Ramos (cell line): ENCODE measurements around the gene MAML2.

Experiments used
- in situ Hi-C: fragments of 300-500 bp; cut with MboI; formaldehyde crosslinking; loops from one replicate; pipeline ENCODE4 v1.14.3; 2022; ENCODE audit warnings: low sequenced_read_pairs; ENCODE audit not compliant: unreplicated experiment

The MAML2 gene

GRCh38 chr11:96114178-96115064 is 228.6 kb downstream of the MAML2 start:
- in situ Hi-C loops = no loop called here

- in situ Hi-C loops = no loop called here
Observed at GRCh38 chr11:96113193-96113681, 229.8 kb downstream of the MAML2 start.

GRCh38 chr11:96112192-96113128 is 230.5 kb downstream of the MAML2 start:
- in situ Hi-C loops = no loop called here

- in situ Hi-C loops = no loop called here
Observed at GRCh38 chr11:96111308-96111707, 231.7 kb downstream of the MAML2 start.

GRCh38 chr11:96110302-96110701 is 232.7 kb downstream of the MAML2 start:
- in situ Hi-C loops = no loop called here

GRCh38 chr11:96109331-96110030 is 233.5 kb downstream of the MAML2 start:
- in situ Hi-C loops = no loop called here

- in situ Hi-C loops = no loop called here
Observed at GRCh38 chr11:96107143-96107824, 235.7 kb downstream of the MAML2 start.

- in situ Hi-C loops = no loop called here
Observed at GRCh38 chr11:96106645-96107044, 236.3 kb downstream of the MAML2 start.

GRCh38 chr11:96105944-96106343 is 237.1 kb downstream of the MAML2 start:
- in situ Hi-C loops = no loop called here

- in situ Hi-C loops = no loop called here
Observed at GRCh38 chr11:96105197-96105895, 237.6 kb downstream of the MAML2 start.

- in situ Hi-C loops = no loop called here
Observed at GRCh38 chr11:96104496-96104895, 238.5 kb downstream of the MAML2 start.

- in situ Hi-C loops = no loop called here
Observed at GRCh38 chr11:96103721-96104120, 239.3 kb downstream of the MAML2 start.

GRCh38 chr11:96103102-96103501 is 239.9 kb downstream of the MAML2 start:
- in situ Hi-C loops = no loop called here

GRCh38 chr11:96102664-96103078 is 240.3 kb downstream of the MAML2 start:
- in situ Hi-C loops = no loop called here

- in situ Hi-C loops = no loop called here
Observed at GRCh38 chr11:96101146-96101545, 241.8 kb downstream of the MAML2 start.

- in situ Hi-C loops = no loop called here
Observed at GRCh38 chr11:96098511-96099241, 244.3 kb downstream of the MAML2 start.

GRCh38 chr11:96097844-96098421 is 245.1 kb downstream of the MAML2 start:
- in situ Hi-C loops = no loop called here

- in situ Hi-C loops = no loop called here
Observed at GRCh38 chr11:96096360-96096759, 246.6 kb downstream of the MAML2 start.
